Fibroblast of pulmonary artery (primary cell): ENCODE data around the gene CDH16.
A peak's percentile ranks its signal among the peaks of the same experiment; 100 is the strongest.
"Not testable (repeated sequence)": the region's sequence is repeated elsewhere in the genome, so short reads cannot be mapped to it uniquely, and the experiment has no call there.

ENCODE experiments used
- DNase-seq: peaks from one replicate; pipeline ENCODE4 v3.0.0-alpha.2; 2010; ENCODE audit warnings: low read depth
- H3K4me3 ChIP-seq: replicated peaks from 2 replicates; pipeline ENCODE4 v1.5.1; 2011; ENCODE audit warnings: low read depth, mild to moderate bottlenecking, control low read depth, low read length, moderate library complexity
- CTCF ChIP-seq: IDR thresholded peaks from 2 replicates; pipeline ENCODE4 v1.5.1; 2011; ENCODE audit warnings: mild to moderate bottlenecking, control low read depth, low read length, inconsistent platforms; ENCODE audit errors: missing control alignments

CDH16 gene

GRCh38 chr16:66958857-66959703 lies 40.4 kb upstream of the CDH16 start:
- DNase-seq = no peak
- no peak overlapping the region for H3K4me3 ChIP-seq
- TF ChIP-seq CTCF = no peak

DNA sequence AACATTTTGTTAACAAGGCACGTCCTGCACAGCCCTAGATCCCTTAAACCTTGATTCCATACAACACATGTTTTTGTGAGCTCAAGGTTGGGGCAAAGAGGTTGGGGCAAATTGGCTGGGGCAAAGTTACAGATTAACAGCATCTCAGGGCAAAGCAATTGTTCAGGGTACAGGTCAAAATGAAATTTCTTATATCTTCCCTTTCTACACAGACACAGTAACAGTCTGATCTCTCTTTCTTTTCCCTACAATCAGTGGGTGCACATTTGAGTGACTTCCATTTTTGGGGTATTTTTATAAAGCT lies 37.4 kb upstream of the CDH16 start:
- not testable (repeated sequence) for DNase-seq

GRCh38 chr16:66955363-66956153 lies 36.9 kb upstream of the CDH16 start:
- not testable (repeated sequence) for H3K4me3 ChIP-seq, DNase-seq

More for the DNA sequence above, 37.4 kb upstream of the CDH16 start:
- H3K4me3 ChIP-seq = not testable (repeated sequence)

DNA sequence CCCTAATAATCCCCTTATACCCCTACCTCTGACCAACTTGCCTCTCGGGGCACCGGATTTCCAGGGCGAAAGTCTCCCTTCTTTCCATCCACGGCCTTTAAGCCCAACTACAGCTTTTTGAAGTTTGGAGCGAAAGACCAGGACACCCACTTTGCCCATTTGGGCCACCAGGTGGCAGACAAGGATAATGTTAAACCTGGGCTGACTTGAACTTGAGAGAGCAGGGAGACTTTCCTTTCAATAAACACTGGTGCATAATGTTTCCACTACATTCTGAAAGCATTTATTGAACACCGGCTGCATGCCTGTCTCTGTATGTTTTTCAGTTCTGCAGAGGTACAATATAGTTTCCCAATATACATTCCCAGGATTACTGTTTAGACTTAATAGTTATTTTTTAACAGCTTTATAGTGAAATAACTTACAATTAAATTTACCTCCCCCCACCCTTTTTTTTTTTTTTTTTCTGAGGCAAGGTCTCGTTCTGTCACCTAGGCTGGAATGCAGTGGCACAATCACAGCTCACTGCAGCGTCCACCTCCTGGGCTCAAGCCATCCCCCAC lies 35.5 kb upstream of the CDH16 start:
- no peak overlapping the region for H3K4me3 ChIP-seq
- peak; percentile 84 for DNase-seq
- peak; percentile 90 for TF ChIP-seq CTCF

- DNase-seq = no peak
- no peak overlapping the region for H3K4me3 ChIP-seq
- TF ChIP-seq CTCF = no peak
Observed at GRCh38 chr16:66953462-66954096, 34.9 kb upstream of the CDH16 start.

- no peak for DNase-seq
- no peak overlapping the region for H3K4me3 ChIP-seq
- TF ChIP-seq CTCF = no peak
Observed at GRCh38 chr16:66952430-66953110, 33.9 kb upstream of the CDH16 start.

DNA sequence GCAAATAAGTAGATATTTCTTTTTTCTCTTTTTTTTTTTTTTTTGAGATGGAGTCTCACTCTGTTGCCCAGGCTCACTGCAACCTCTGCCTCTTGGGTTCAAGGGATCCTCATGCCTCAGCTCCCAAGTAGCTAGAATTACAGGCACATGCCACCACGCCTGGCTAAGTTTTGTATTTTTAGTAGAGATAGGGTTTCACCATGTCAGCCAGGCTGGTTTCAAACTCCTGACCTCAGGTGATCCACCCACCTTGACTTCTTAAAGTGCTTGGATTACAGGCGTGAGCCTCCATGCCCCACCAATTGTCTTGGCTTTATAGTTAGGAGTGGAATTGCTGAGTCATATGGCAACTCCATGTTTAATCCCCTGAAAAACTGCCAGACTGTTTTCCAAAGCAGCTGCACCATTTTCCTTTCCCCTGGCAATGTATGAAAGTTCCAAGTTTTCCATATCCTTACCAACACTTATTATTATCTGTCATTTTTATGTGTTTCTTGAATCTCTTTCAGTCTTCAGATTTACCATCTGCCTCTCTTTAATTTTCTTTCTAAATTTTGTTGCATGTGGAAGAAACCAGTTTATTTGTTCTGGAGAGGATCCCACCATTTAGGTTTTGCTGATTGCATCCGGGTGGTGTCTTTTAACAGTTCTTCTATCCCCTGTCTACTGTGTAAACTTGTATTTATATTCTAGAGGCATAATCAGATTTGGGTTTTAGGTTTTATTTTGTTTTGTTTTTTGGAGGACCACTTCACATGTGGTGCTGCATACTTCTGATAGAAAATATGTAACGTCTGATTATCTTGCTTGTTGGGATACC lies 32.5 kb upstream of the CDH16 start:
- no peak for DNase-seq
- no peak for TF ChIP-seq CTCF
- H3K4me3 ChIP-seq = no peak overlapping the region
